Epithelial cell of proximal tubule (primary cell): Measurements from ENCODE around the gene PLXNA2. TPM values are rescaled to one million over a fixed set of nuclear protein-coding genes. Genes with fewer than 3 reads are reported as not detected.

Source experiments
- DNase-seq: peaks from one replicate; pipeline ENCODE4 v3.0.0-alpha.2; 2011; ENCODE audit warnings: low read depth
- H3K4me3 ChIP-seq: 2 replicates; pipeline ENCODE4 v1.5.1; 2011; ENCODE audit warnings: low read depth, mild to moderate bottlenecking, low read length
- total RNA-seq: library from RNA; depleted of rRNA; stranded (reverse); fragments of >200 nt; gene quantifications from 2 replicates; pipeline ENCODE4 v1.2.3, GENCODE V29; 2015
- TF ChIP-seq, protein P1 (sequence below): conservative IDR thresholded peaks from 2 replicates; pipeline ENCODE4 v1.5.1; 2012; ENCODE audit warnings: low read depth, mild to moderate bottlenecking, low read length

PLXNA2 gene
- total RNA-seq, 1 donor from 2014 or later = 5.7 TPM

DNA sequence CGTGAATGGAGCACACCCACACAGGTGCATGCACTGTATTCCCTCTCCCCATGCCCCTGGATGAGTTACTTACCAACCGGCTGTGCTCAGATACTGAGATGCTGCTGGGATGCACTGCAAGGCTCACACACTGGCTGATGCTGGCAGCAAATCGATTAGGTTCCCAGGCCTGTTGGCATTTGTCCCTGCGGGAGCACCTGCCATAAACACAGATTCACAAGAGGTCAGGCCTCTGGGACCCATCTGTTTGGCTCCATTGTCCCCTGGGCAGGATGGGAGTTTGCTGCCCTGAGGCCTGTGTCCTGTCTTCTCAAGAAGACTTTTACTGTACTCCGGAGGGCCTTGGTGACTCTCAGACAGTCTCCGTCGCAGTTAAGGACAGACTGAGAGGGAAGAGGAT lies 145.4 kb downstream of the PLXNA2 start:
- TF ChIP-seq, protein P1, sequence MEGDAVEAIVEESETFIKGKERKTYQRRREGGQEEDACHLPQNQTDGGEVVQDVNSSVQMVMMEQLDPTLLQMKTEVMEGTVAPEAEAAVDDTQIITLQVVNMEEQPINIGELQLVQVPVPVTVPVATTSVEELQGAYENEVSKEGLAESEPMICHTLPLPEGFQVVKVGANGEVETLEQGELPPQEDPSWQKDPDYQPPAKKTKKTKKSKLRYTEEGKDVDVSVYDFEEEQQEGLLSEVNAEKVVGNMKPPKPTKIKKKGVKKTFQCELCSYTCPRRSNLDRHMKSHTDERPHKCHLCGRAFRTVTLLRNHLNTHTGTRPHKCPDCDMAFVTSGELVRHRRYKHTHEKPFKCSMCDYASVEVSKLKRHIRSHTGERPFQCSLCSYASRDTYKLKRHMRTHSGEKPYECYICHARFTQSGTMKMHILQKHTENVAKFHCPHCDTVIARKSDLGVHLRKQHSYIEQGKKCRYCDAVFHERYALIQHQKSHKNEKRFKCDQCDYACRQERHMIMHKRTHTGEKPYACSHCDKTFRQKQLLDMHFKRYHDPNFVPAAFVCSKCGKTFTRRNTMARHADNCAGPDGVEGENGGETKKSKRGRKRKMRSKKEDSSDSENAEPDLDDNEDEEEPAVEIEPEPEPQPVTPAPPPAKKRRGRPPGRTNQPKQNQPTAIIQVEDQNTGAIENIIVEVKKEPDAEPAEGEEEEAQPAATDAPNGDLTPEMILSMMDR = no peak
- DNase-seq = no peak
- no peak overlapping the region for H3K4me3 ChIP-seq

DNA sequence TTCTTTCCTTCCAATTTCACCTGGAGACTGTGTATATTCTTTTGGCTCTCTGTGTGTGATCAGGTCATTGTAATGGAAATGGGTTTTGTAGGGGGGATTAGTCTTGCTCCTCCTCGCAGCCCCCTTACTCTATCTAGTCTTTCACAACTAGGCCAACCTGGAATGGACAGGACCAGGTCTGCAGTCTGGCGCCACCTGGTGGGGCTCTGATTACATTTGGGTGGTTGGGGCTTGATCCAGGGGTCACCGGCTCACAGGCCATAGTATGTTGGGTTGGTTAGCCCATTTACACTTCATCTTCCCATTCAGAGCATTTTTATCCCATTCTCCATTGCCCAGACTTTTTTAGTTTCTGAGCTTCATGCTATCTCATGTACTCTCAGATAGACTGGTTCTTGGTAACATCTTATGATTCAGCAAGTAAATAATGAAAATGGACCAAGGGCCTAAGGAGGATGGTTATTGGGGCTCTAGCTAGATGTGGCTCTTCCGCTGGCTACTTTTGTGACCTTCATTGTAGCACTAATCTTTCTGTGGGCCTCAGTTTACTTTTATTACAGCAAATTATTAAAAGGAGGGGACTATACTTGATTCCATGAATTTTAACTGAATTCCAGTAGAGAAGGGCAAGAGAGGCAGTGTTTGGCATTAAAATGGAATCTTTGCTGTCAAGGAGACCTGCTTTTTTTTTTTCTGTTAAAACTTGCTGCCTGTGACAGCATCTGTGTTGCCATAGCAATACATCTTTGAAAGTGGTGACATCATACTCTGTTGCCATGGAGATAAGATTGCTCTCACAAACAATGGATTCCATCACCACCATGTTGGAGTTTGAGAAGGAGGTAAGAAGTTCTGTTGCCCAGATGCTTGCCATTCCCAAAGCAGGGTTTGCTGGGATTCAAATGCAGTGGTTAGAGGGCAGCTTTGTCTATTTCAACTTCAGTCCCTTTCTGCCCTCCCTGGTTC lies 150.1 kb downstream of the PLXNA2 start:
- no peak overlapping the region for H3K4me3 ChIP-seq
- TF ChIP-seq, protein P1 = peak; percentile 93
- DNase-seq = no peak

DNA sequence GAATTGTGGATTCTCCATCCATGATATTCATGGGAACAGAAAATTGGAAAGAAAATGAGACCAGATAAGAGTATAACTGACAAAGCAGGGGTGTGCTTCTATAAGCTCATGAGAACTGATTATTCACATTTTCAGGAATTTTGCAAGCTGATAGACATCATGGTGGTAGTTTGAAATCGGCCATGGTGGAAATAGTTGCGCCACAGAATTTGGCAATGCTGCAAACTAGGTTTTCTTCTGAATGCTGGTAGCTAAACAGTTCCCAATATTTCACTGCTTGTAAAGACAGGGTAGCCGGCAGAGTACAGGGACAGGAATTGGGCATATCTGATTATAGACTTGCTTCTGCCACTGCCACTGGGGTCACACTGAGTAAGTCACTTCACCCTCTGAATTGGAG lies 151.1 kb downstream of the PLXNA2 start:
- no peak for DNase-seq
- H3K4me3 ChIP-seq = no peak overlapping the region
- TF ChIP-seq, protein P1 = no peak

DNA sequence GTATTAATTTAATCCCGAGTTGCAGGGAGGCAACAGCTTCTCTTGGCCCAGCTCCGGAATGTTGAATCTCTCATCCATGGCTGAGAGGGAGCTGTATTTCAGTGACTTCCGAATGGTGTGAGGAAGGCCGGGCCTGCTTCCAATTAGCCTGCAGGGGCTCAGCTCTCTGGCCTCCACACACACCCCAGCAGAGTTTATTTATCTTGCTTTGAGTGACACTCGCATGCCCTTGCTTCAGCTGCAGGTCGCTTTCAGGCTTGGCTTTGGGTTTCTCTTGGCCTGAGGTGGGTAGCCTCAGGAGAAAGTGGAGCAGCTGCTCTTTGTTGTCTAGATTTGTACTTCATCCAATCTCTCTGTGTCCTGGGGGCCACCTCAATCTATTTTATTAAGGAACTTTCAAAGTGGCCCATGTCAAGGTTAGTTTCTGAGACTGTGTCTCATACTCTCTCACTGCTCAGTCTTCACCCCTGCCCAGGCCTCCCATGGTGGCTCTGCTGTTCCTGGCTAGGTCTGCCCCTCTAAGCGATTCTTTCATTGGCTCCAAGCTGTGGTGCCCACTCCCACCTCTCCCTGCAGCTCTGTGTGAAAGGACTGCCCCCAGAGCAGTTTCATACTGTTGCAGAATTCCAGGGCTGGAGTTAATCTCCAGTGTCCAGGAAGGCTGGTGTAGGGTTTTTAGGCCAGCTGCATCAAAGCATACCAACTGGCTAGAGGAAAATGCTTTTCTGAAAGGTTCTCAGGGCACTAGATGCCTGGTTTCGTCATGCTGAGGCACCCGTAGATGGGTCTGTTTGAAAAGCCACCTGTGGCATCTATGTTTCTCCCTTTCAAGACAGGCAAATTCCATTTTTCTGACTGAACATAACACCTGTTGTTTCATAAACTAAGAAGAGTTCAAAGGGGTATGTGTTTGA lies 153.5 kb downstream of the PLXNA2 start:
- TF ChIP-seq, protein P1 = no peak
- H3K4me3 ChIP-seq = no peak overlapping the region
- DNase-seq = no peak

DNA sequence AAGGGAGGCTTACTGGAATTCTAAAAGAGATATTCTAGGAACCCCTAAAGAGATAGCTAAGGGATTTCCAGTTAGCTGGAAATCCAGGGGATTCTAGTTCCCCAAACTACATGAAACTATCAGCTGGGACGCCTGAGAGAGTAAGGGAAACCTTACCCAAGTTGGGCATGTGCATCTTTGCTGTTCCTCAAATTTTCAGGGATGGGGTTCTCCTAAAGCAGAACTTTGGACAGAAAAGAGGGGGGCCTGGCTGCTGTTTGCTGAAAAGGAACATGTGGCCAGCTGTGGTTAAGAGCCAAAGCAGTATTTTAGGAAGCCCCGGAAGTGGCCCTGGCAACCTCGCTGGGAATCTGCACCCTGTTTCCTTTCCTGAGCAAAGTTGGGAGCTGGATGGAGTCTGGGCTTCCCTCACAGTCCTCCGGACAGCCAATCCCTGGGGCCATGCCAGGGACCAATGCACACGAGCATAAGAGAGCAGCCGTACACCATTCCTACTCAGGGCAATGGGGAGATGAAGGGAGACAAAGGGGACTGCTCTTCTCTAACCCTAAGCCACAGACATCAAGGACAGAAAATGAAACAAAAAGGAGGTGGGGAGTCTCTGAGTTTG lies 154.3 kb downstream of the PLXNA2 start:
- no peak for DNase-seq
- H3K4me3 ChIP-seq = no peak overlapping the region
- TF ChIP-seq, protein P1 = no peak

DNA sequence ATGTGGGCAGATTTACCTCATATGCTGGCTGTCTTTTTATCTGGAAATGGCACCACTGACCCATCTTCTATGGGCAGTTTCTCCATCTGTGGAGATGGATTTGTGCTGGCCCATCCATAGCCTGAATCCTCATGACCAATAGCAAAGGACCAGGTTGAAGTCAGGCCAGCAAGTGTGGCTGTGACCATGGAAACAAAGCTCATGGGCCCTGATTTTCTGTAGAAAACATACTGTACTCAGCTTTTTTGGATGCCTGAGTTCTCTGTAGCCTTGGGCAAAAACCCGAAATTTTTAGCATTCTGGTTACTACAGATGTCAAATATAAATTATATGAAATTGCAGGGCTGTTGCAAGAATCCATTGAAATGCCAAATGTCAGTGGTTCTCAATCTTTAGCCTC lies 155.0 kb downstream of the PLXNA2 start:
- no peak for DNase-seq
- TF ChIP-seq, protein P1 = no peak

More for the DNA sequence above, 155.0 kb downstream of the PLXNA2 start:
- H3K4me3 ChIP-seq = no peak overlapping the region
